IPS-11a (cell line): ENCODE measurements around the gene PRRC1.

Source experiments
- H3K4me3 ChIP-seq: one replicate; pipeline ENCODE4 v1.5.1; 2013; ENCODE audit warnings: low read depth, low read length, control low read depth

The PRRC1 gene

GRCh38 chr5:127602896-127603844 lies 85.7 kb downstream of the PRRC1 start:
- no peak overlapping the region for H3K4me3 ChIP-seq
